ENCODE data around the gene NFAM1. TPM values are rescaled to one million over a fixed set of nuclear protein-coding genes. Genes with fewer than 3 reads are reported as not detected.

NFAM1 gene
- total and polyA plus RNA-seq, 2 experiments from 2014 or later, result 0.11 to 0.49 TPM

- TF ChIP-seq ZNF462 (CRISPR knock-in tag; IDR thresholded peaks at IDR 0.05) (no peak), JUNB (IDR thresholded peaks at IDR 0.05; ENCODE audit: unreplicated experiment) (no peak)
Observed at GRCh38 chr22:42410708-42411107, 21.5 kb downstream of the NFAM1 start (continued).

GRCh38 chr22:42408810-42409529 lies 23.2 kb downstream of the NFAM1 start:
- no peak for DNase-seq (ENCODE audit: low spot score)
- Mint-ChIP-seq H3K27me3 (ENCODE audit: insufficient read depth, low read depth, poor library complexity) (peaks cover 26% of the 10 kb centered on the region), H3K9me3 (no peaks in the 10 kb centered on the region; the same call in 2 of the 3 replicates), H3K27ac (no peak overlapping the region), H3K36me3 (ENCODE audit: low read depth) (no peaks in the 10 kb centered on the region), H3K4me1 (peaks cover 36% of the 10 kb centered on the region), H3K4me3 (no peak overlapping the region)
- Histone ChIP-seq H3K27me3 (ENCODE audit: insufficient read depth) (no peaks in the 10 kb centered on the region), H3K79me2 (replicated peaks; ENCODE audit: insufficient read depth) (no peaks in the 10 kb centered on the region), H3K36me3 (ENCODE audit: insufficient read depth) (no peaks in the 10 kb centered on the region), H3K9me2 (ENCODE audit: insufficient read depth) (no peaks in the 10 kb centered on the region), H3K4me1 (ENCODE audit: insufficient read depth) (peaks cover 22% of the 10 kb centered on the region), H3K4me2 (no peak overlapping the region), H2AFZ (no peak overlapping the region), H3K27ac (ENCODE audit: low read depth) (no peak overlapping the region), H4K20me1 (replicated peaks; ENCODE audit: insufficient read depth) (no peaks in the 10 kb centered on the region), H3K4me3 (no peak overlapping the region), H3F3A (replicated peaks; ENCODE audit: low read depth) (no peaks in the 10 kb centered on the region)
- no peak for ATAC-seq
- no peak for TF ChIP-seq STAT1 (IDR thresholded peaks at IDR 0.05; ENCODE audit: unreplicated experiment)
- TF ChIP-seq EZH2 (IDR thresholded peaks at IDR 0.05; ENCODE audit: low read depth, unreplicated experiment), result no peak
- TF ChIP-seq EZH2phosphoT487 (IDR thresholded peaks at IDR 0.05; ENCODE audit: unreplicated experiment), result no peak
- no peak for TF ChIP-seq ETS1 (IDR thresholded peaks at IDR 0.05)
- no peak for TF ChIP-seq ZNF331 (CRISPR knock-in tag; IDR thresholded peaks at IDR 0.05; ENCODE audit: low read depth)
- TF ChIP-seq ZNF114 (CRISPR knock-in tag; IDR thresholded peaks at IDR 0.05), result no peak
- TF ChIP-seq CTCF (conservative IDR thresholded peaks at IDR 0.05; ENCODE audit: low read depth in 2 of 2), result no peak
- TF ChIP-seq REST (IDR thresholded peaks at IDR 0.05; ENCODE audit: unreplicated experiment), result no peak
- no peak for TF ChIP-seq CREB1 (CRISPR knock-in tag; IDR thresholded peaks at IDR 0.05; ENCODE audit: low read depth)
- TF ChIP-seq POLR2AphosphoS5 (IDR thresholded peaks at IDR 0.05; ENCODE audit: low read depth), result no peak

Measured in GM23338 (cell line).